ENCODE results near the gene SLC9B1.
"Not testable (repeated sequence)": the region's sequence is repeated elsewhere in the genome, so short reads cannot be mapped to it uniquely, and the experiment has no call there.

- TF ChIP-seq CTCF (conservative IDR thresholded peaks at IDR 0.05 in 1 of 2, IDR thresholded peaks at IDR 0.05 in 1 of 2; ENCODE audit: low read depth in 1 of 2, low read length in 2 of 2); EZH2 (IDR thresholded peaks at IDR 0.05; ENCODE audit: low read length, missing control alignments): not testable (repeated sequence)
These were observed 81.4 kb downstream of the SLC9B1 start for GRCh38 chr4:102938063-102938462.

Data from fibroblast of lung (primary cell).